Measurements from ENCODE around the gene PADI2.

PADI2 gene

DNA sequence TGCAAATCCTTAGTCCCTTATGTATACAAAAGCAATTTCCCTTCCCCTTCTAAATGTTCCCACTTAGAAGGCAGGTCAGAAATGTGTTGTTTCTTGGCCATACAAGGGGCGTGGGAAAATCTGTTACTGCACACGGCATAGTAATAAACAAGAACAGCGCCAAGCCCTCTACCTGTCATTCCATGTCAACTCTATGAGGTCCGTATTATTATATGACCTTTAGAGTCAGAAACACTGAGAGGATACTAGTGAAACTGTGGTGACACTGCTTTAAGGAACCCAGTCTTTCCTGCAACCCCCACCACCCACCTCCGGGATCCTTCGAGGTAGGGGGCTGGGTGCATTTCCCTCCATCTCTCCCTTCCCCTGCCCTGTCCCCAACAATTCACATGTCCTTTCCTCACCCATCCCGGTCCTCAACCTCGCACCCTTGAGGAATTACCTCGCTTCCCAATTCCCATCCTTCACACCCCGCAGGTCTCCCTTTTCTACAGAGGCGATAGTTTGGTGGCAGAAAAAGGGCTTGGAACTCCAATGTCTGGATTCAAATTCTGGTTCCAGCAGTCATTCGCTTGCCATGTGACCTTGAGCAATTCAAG lies 66.1 kb downstream of the PADI2 start:
- no peak for DNase-seq

DNA sequence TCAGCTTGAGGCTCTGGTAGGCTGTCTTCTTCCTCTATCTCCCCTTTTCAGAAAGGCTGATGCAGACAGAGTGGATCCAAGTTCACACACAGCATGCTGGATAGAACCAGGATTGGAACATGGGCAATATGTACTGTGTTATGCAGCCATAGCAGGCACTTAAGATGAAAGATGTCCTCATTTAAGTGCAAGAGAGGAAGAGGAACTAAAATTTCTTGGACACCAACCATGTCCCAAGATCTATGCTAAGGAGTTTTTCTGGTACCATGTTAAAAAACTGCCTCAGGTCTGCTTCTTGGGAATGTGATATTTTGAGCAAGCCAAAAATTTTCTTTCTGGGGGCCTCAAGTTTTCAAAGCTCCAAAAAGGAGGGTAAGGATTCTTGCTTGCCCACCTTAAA lies 66.6 kb downstream of the PADI2 start:
- DNase-seq, result no peak

DNA sequence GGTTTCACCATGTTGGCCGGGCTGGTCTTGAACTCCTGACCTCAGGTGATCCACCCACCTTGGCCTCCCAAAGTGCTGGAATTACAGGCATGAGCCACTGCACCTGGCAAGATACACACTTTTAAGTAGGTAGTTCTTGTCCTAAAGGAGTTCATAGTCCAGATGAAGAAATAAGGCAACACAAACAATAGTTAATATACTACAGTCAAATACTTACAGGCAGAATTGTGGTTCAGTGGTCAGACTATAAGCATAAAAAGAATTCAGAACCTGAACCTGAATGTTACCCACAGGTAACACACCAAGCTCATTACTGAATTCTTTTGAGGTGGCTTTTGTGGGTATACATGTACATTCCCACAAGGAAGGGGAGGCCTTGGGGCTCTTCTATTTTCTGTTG lies 67.2 kb downstream of the PADI2 start:
- no peak for DNase-seq

DNA sequence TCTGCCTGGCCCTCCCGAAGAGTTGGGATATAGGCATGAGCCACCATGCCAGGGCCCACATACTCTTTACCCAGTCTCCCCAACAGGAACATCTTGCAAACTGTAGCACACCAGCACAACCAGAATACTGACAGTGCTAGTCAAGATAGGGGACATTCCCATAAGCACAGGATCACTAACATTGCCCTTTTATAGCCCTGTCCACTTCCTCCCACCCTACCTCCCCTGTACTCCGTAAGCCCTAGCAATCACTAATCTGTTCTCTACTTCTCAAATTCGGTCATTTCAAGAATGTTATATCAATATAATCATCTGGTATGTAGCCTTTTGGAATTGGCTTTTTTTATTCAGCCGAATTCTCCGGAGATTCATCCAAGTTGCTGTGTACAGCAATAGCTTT lies 71.3 kb downstream of the PADI2 start:
- no peak for DNase-seq

DNA sequence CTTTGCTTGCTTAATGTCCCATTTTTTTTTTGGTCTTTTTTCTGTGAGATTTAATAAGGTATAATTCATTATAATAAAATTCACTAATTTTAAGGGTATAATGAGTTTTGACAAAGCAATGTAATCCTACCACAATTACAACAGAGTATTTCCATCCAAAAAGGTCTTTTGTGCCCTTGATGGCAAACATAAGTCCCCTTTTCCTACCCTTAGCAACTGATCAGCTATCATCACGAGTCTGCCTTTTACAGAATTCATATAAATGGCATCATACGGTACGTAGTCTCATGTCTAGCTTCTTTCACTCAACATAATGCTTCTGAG lies 73.0 kb downstream of the PADI2 start:
- no peak for DNase-seq

DNA sequence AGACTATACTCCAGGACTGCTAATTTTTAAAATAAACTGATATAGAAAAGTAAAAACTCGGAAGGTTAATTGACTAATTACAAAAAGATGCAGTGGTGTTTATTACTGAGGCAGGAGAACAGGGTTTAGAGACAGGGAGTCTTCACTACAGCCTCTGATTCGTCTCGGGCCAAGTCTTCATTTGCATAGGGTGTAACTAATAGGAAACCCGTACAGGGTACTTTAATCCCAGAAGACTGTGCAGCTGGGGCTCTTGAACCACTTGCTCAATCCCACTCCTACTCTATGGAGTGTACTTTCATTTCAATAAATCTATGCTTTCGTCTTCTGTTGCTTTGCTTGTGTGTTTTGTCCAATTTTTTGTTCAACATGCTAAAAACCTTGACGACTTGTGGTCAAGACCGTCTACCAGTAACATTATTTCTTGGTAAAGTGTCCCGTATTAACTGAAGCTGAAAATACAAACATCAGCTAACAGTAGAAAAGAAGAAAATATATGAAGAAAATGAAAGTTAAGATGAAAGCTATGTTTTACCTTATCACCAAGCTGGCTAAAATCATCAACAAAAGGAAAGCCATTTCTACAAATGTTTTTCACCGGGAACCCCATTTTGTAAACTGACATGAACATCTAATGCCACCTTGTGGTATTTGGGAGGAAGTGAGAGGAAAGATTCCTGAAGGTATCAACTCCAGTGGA lies 73.5 kb downstream of the PADI2 start:
- DNase-seq, result peak; percentile 12

DNA sequence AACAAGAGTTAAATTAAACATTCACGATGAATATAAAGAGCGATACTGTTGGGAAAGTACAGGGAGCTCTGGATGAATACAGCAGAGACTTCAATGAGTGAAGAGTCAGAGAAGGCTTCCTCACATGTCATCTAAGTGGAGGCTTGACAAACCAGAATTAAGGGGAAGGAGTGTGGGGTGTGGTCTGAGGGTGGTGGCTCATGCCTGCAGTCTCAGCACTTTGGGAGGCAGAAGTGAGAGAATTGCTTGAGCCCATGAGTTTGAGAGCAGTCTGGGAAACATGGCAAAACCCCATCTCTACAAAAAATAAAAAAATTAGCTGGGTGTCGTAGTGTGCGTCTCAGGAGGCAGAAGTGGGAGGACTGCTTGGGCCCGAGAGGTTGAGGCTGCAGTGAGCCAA lies 74.1 kb downstream of the PADI2 start:
- DNase-seq, result no peak

DNA sequence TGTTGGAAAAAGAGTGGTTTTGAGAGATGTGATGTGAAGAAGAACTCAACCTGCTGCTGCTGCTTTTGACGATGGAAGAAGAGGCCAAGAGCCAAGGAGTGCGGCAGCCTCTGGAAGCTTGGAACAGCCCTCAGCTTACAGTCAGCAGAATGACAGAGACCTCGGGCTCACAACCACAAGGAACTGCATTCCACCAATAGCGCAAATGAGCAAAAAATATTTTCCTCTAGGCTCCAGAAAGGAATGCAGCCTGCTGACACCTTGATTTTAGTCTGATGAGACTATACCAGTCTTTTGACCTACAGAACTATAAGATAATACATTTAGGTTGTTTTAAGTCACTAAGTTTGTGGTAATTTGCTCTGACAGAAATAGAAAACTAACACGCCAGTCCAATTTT lies 75.6 kb downstream of the PADI2 start:
- DNase-seq, result no peak

DNA sequence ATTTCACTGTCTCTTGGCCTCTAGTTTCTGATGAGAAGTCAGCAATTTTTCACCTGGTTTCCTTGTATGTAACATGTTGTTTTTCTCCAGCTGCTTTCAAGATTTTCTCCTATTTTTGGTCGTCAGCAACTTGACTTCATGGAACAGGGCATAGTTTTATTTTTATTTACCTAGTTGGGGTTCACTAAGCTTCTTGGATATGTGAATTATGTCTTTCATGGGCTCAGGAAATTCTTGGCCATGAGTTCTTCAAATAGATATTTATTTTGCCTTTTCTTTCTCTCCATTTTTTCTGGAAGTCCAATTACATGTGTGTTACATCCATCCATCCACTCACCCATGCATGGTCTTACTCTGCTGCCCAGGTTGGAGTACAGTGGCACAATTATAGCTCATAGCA lies 79.1 kb downstream of the PADI2 start:
- no peak for DNase-seq

DNA sequence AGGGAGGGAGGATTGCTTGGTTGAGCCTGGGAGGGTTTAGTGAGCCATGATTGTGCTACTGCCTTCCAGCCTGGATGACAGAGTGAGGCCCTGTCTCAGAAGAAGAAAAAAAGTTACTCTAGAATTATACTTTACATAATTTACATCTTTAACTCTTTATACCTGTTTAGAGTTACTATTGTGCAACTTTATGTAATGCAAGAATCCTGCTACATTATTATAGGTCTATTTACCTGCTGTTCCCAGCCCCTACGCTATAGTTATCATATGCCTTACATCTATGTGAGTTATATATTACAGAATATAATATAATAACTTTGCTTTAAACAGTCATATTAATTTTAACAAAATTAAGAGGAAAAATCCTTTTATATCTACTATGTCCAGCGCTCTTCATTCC lies 79.7 kb downstream of the PADI2 start:
- DNase-seq, result no peak

DNA sequence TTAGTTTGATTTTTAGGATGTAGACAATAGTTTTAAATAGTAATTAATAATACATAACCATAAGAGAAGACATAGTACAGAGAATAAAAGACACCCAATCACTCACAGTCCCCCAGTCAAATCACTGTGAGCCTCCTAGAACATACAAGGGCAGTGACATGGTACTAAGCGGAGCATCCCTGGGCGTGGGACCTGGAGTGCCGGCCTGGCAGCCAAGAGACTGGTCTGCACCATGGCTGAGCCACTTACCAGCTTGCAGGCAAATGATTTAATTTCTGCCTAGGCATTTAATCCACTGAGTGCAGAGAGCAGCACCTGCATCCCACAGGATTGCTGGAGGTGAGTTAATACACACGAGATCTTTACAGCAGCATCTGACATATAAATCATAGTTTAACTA lies 85.8 kb downstream of the PADI2 start:
- DNase-seq, result no peak

DNA sequence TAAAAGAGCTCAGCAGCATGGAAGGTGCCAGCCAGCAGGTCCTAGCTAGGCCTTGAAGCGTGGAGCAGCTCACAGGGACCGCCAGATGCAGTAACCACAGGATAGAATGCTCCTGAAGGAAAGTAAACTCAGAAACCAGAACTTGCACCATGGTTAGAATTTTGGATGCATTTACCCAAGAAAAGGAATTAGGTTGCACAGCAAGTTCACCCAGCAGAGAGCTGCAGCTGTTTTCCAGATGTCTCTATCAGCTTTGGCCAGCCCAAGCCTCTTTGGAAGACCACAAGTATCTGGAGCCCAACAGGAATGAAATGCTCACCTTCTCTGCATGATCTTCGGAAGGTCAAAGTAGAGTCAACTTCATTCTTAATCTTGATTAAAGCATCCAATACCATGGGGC lies 86.5 kb downstream of the PADI2 start:
- DNase-seq, result no peak

DNA sequence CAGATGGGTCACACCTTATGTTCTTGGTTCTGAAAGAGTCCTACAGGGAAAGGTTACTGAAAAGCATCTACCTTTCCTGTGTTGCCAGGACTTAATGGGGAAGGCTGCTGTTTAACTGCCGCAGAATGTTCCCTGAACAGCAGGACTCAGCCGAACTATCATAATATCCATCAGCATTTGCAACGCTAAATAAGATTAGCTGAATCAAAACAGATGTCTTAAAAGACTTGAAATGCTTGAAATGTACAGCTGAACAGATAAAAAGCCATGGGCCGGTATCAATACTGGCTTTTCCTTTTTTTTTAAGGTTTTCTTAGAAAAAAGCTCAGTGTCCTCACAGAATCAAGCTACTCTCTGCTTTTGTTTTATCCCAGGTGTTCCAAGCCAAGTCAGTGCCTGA lies 87.8 kb downstream of the PADI2 start:
- no peak for DNase-seq

DNA sequence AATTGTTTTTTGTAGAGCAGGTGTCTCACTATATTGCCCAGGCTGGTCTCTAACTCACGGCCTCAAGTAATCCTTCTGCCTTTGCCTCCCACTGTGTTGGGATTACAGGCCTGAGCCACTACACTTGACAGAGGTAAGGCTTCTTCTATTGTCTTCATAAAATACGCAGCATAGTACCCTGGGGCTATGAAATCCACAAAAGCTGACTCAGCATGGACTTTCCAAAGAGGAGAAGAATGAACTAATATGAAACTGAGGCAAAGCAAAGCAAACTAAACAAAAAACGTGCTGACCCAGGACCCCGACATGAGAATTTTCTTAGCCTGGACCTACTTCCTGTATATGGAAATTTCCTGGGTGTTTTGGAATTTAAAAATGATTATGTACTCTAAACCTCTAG lies 89.0 kb downstream of the PADI2 start:
- no peak for DNase-seq

DNA sequence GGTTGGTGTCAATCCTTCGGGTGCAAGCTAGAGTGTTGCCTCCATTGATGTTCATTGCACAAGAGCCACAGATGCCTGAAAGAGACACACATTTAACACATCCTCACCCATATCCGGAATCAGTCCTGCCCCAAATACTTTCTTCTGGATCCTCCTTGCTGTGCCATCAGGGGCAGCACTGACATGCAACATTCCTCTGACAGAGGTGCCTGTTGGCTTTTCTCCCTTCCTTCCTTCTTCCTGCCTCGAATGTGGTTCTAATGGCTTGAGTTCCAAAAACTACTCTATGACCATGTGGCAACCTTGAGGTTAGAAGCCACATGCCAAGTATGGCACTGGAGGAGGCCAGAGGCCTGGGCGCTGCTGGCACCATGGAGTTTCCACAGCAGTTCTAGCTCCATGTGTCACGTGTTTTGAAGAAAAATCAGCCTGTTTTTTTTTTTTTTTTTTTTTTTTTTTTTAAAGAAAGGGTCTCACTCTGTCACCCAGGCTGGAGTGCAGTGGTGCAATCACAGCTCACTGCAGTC lies 90.5 kb downstream of the PADI2 start:
- no peak for DNase-seq

DNA sequence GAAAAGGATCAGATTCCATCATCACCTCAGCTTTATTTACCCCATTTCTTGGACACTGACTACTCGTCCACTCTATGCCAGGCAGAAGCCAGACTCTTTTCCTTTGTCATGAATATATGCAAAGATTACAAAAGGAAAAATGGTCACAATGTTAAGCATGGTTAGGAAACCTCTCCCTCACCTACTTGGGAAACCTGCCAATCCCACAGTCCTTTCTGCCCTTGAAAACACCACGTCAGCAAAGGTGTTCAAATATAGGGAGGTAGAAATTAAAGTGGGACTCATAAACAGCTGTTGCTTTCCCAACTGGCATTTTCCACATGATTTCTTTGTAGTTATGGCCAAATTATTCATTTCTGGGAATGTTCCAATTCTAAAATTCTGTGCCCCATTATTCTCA lies 91.4 kb downstream of the PADI2 start:
- no peak for DNase-seq

DNA sequence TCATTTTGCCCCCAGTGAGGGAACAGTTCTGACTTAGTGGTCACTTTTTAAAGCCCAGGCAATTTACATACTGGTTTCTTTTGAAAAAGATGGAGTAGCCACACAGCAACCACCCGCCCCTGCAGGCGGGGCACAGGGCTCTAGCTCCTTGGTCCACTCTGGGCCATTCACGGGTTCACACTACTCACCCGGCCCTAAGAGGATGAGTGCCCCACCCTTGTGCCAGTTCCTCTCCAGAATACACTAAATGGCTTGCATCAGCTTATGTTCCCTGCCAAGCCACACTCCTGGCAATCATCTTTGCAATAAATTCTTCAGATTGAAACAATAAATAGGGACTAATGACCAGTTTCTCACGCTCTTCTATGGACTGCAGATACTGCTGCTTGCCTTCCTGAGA lies 91.8 kb downstream of the PADI2 start:
- DNase-seq, result no peak

DNA sequence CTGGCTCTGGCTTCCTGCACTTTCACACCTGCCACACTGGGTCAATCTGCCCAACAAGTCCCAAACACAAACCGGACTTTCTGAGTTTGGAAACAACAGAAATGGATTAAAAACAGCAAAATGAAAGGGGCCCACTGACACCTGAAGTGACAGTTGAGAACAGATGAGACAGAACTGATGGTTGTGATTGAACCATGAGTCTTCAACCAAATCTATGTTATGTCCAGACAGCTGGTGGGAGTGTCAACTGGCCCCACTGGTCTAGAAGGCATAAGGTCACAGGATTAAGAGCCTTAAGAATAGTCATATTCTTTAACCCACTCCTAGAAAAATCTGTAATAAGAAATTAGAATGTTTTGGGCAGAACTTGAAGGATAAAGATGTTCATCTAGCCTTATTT lies 94.5 kb downstream of the PADI2 start:
- DNase-seq, result no peak

DNA sequence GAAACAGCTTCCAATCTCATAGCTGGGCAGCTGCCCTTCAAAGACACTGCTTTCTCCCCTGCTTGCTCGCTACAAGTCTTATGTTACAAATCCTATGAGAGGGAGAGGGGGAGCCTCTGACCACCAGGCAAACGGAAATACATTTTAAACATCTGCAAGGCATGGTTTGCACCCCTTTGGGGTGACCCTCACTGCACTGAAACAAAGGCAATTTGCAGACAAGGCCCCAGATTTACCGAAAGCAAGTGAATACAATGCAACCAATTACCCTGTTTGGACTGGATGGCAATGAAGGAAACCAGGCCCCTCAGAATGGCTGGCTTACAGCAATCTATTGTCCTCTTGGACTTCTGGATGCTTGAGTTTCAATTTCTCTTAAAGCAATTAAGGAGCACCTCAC lies 95.7 kb downstream of the PADI2 start:
- DNase-seq, result no peak

DNA sequence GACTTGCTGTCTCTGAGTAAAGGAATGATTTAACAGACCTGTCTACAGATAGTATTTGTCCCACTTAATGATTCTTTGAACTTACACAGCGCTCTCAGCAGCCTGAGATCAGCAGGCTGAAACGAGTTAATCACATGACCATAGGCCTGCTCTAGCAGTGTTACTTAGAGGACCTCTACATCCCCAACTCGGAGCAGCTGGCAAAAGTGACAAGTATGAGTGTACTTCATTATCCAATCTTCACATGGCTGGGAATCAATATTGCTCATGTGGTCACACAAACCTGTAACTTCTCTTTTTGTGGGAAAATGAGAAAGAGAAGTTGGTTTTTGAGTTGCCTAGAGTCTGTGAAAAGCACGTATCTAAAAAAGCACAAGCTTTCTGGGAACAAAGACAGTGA lies 96.1 kb downstream of the PADI2 start:
- no peak for DNase-seq

DNA sequence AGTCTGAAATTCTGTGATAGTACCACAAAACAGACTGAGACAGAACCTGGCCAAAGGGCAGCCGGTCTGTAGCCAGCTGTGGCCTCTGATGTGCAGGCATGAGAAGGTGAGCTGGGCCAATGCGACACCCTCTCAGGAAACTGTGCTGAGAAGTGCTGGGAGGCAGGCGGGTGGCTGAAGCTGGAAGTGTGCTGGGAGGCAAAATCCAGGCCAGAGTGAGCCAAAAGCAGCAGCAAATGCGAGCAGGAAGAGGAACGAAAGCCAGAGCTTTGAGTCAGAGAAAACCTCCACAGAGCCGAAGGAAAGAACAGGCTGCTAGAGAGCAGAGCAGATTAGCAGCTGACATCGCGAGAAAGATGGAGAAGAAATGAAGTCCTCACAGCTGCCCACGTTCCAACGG lies 97.4 kb downstream of the PADI2 start:
- no peak for DNase-seq

DNA sequence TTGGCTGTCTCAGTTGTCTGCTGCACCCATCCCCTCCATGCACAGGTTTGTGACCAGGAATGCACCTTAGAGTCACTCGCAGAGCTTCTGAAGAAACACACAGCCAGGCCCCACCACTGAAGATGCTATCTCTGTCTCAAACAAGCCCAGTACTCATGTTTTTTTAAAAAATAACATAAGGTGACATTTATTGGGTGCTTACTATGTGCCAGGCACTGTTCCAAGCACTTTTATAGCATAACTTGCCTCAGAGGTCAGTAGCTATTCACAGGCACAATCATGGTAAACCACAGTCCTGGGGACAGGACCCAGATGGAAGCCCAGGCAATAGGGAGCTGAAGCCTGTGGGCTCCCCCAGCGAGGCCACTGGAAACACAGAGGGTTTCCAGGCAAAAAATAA lies 98.7 kb downstream of the PADI2 start:
- DNase-seq, result no peak

DNA sequence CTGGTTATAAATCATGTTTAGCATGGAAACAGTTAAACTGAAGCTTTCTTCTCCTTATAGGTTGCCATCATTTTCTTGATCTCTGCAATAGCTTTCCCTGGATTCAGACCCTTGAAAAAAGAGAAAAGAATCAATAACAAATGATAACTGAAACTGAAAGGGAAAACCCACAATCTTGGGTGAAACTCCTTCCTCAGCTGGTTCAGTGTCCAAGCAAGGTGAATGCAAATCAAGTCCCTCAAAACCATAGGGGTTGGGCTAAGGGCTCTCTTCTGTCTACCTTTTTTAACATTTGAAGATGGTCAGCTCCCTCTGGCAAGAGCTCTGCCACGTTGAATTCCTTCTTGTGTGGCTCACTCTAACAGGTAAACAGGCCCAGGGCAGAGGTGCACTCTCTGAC lies 100.4 kb downstream of the PADI2 start:
- DNase-seq, result no peak

DNA sequence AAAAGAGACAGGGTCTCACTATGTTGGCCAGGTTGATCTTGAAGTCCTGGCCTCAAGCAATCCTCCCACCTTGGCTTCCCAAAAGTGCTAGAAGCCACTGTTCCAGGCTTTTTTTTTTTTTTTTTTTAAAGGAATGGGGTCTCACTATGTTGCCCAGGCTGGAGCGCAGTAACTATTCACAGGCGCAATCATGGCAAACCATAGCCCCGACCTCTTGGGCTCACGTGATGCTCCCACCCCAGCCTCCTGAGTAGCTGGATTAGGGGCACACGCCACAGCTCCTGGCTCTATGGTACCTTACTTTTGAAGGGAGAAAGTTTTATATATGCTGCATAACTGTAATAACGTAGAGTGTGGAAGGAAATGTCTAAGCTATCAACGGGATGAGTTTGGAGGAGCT lies 101.8 kb downstream of the PADI2 start:
- no peak for DNase-seq

All from NCI-H2107 (cell line).